HEK293 (cell line): ENCODE results near the gene DLL4.
A peak's percentile ranks its signal among the peaks of the same experiment; 100 is the strongest.

Experiments used
- AEBP2 ChIP-seq: fragments of 450-650 bp; formaldehyde crosslinking; IDR thresholded peaks from 2 replicates; pipeline ENCODE4 v1.5.1; 2016; ENCODE audit warnings: missing biosample characterization, missing genetic modification characterization, borderline replicate concordance
- BCL11B ChIP-seq: fragments of 450-650 bp; formaldehyde crosslinking; IDR thresholded peaks from 2 replicates; pipeline ENCODE4 v1.5.1; 2016; ENCODE audit warnings: low read depth, missing biosample characterization, missing genetic modification characterization
- HOXA7 ChIP-seq: sonication (generic); formaldehyde crosslinking; IDR thresholded peaks from 2 replicates; pipeline ENCODE4 v1.8.1; 2022; ENCODE audit warnings: missing genetic modification reagents, borderline replicate concordance
- KLF1 ChIP-seq: fragments of 450-650 bp; formaldehyde crosslinking; IDR thresholded peaks from 2 replicates; pipeline ENCODE4 v1.5.1; 2016; ENCODE audit warnings: missing biosample characterization, missing genetic modification characterization
- KLF8 ChIP-seq: fragments of 450-650 bp; formaldehyde crosslinking; IDR thresholded peaks from 2 replicates; pipeline ENCODE4 v1.5.1; 2016; ENCODE audit warnings: missing biosample characterization, missing genetic modification characterization
- PATZ1 ChIP-seq: fragments of 450-650 bp; formaldehyde crosslinking; IDR thresholded peaks from 2 replicates; pipeline ENCODE4 v1.5.1; 2016; ENCODE audit warnings: missing biosample characterization, missing genetic modification characterization
- PRDM10 ChIP-seq: fragments of 450-650 bp; formaldehyde crosslinking; IDR thresholded peaks from 2 replicates; pipeline ENCODE4 v1.5.1; 2016; ENCODE audit warnings: missing biosample characterization, missing genetic modification characterization
- PRDM4 ChIP-seq: fragments of 450-650 bp; formaldehyde crosslinking; IDR thresholded peaks from 2 replicates; pipeline ENCODE4 v1.5.1; 2017; ENCODE audit warnings: missing biosample characterization, missing genetic modification characterization
- SP3 ChIP-seq: fragments of 450-650 bp; formaldehyde crosslinking; IDR thresholded peaks from 2 replicates; pipeline ENCODE4 v1.5.1; 2016; ENCODE audit warnings: missing biosample characterization, missing genetic modification characterization
- WT1 ChIP-seq: fragments of 450-650 bp; formaldehyde crosslinking; IDR thresholded peaks from 2 replicates; pipeline ENCODE4 v1.5.1; 2016; ENCODE audit warnings: missing biosample characterization, missing genetic modification characterization
- YY1 ChIP-seq: fragments of 450-650 bp; formaldehyde crosslinking; IDR thresholded peaks from 2 replicates; pipeline ENCODE4 v1.5.1; 2018; ENCODE audit warnings: missing biosample characterization, missing genetic modification characterization
- ZBTB17 ChIP-seq: fragments of 450-650 bp; formaldehyde crosslinking; IDR thresholded peaks from 2 replicates; pipeline ENCODE4 v1.5.1; 2016; ENCODE audit warnings: missing biosample characterization, missing genetic modification characterization
- ZBTB20 ChIP-seq: fragments of 450-650 bp; formaldehyde crosslinking; IDR thresholded peaks from 2 replicates; pipeline ENCODE4 v1.5.1; 2016; ENCODE audit warnings: missing biosample characterization, missing genetic modification characterization
- ZBTB26 ChIP-seq: fragments of 450-650 bp; formaldehyde crosslinking; optimal IDR thresholded peaks from 2 replicates; pipeline ENCODE3; 2016; ENCODE audit warnings: missing biosample characterization, mild to moderate bottlenecking, missing genetic modification characterization
- ZBTB44 ChIP-seq: fragments of 450-650 bp; IDR thresholded peaks from 2 replicates; pipeline ENCODE4 v1.5.1; 2018; ENCODE audit warnings: missing biosample characterization, mild to moderate bottlenecking, missing genetic modification characterization
- ZBTB8A ChIP-seq: fragments of 450-650 bp; formaldehyde crosslinking; IDR thresholded peaks from 2 replicates; pipeline ENCODE4 v1.5.1; 2016; ENCODE audit warnings: missing biosample characterization, missing genetic modification characterization
- ZEB2 ChIP-seq: fragments of 450-650 bp; formaldehyde crosslinking; IDR thresholded peaks from 2 replicates; pipeline ENCODE4 v1.5.1; 2016; ENCODE audit warnings: missing biosample characterization, missing genetic modification characterization
- ZFHX2 ChIP-seq: fragments of 450-650 bp; formaldehyde crosslinking; conservative IDR thresholded peaks from 2 replicates; pipeline ENCODE4 v1.5.1; 2016; ENCODE audit warnings: missing biosample characterization, missing genetic modification characterization
- ZFP41 ChIP-seq: fragments of 450-650 bp; formaldehyde crosslinking; IDR thresholded peaks from 2 replicates; pipeline ENCODE4 v1.5.1; 2016; ENCODE audit warnings: missing biosample characterization, missing genetic modification characterization, borderline replicate concordance
- ZIC2 ChIP-seq: fragments of 450-650 bp; formaldehyde crosslinking; IDR thresholded peaks from 2 replicates; pipeline ENCODE4 v1.5.1; 2016; ENCODE audit warnings: missing biosample characterization, missing genetic modification characterization
- ZNF133 ChIP-seq: fragments of 450-650 bp; formaldehyde crosslinking; IDR thresholded peaks from 2 replicates; pipeline ENCODE4 v1.5.1; 2016; ENCODE audit warnings: missing biosample characterization, missing genetic modification characterization
- ZNF354C ChIP-seq: fragments of 450-650 bp; formaldehyde crosslinking; IDR thresholded peaks from 2 replicates; pipeline ENCODE4 v1.5.1; 2016; ENCODE audit warnings: missing biosample characterization, missing genetic modification characterization, low read depth, borderline replicate concordance
- ZNF398 ChIP-seq: fragments of 450-650 bp; formaldehyde crosslinking; IDR thresholded peaks from 2 replicates; pipeline ENCODE4 v1.5.1; 2017; ENCODE audit warnings: missing biosample characterization, missing genetic modification characterization
- ZNF776 ChIP-seq: fragments of 450-650 bp; formaldehyde crosslinking; IDR thresholded peaks from 2 replicates; pipeline ENCODE4 v1.5.0; 2017; ENCODE audit warnings: missing biosample characterization, missing genetic modification characterization, borderline replicate concordance

DLL4 gene

GRCh38 chr15:40930430-40931299 lies 1.5 kb downstream of the DLL4 start (continued):
- TF ChIP-seq PATZ1 (tag by site-specific recombination) (peak; percentile 90), ZFP41 (no peak), ZBTB26 (tag by site-specific recombination) (peak; percentile 44), SP3 (tag by site-specific recombination) (peak; percentile 48), ZNF398 (tag by site-specific recombination) (peak; percentile 68), KLF1 (tag by site-specific recombination) (peak; percentile 34; the same call in 1 of the 2 replicates), ZBTB8A (tag by site-specific recombination) (peak; percentile 54), ZBTB17 (peak; percentile 85), ZBTB20 (tag by site-specific recombination) (peak; percentile 23; the same call in 1 of the 2 replicates), PRDM10 (tag by site-specific recombination) (peak; percentile 75), ZNF776 (no peak), ZNF133 (tag by site-specific recombination) (no peak), KLF8 (tag by site-specific recombination) (peak; percentile 82), PRDM4 (tag by site-specific recombination) (no peak), ZBTB44 (tag by site-specific recombination) (no peak), HOXA7 (CRISPR knock-in tag) (no peak), AEBP2 (tag by site-specific recombination) (no peak), YY1 (tag by site-specific recombination) (no peak), ZEB2 (tag by site-specific recombination) (peak; percentile 97), ZIC2 (tag by site-specific recombination) (peak; percentile 39), WT1 (tag by site-specific recombination) (no peak), ZNF354C (tag by site-specific recombination) (no peak), ZFHX2 (tag by site-specific recombination) (peak; percentile 77), BCL11B (0 out of 2 replicates have a peak, but pooled peaks have one; percentile 14)
